ACC112 (cell line): ENCODE measurements around the gene EP300.
"Not testable (repeated sequence)": the region's sequence is repeated elsewhere in the genome, so short reads cannot be mapped to it uniquely, and the experiment has no call there.

Experiments used
- H2AFZ ChIP-seq: fragments of 200-600 bp; sonication (generic); one replicate; pipeline ENCODE4 v1.6.0; 2017; ENCODE audit warnings: antibody characterized with exemption, low read length; ENCODE audit not compliant: unreplicated experiment
- H3K27ac ChIP-seq: fragments of 200-600 bp; sonication (generic); 2 replicates; pipeline ENCODE4 v1.5.1; 2014; ENCODE audit warnings: low read depth, mild to moderate bottlenecking, antibody characterized with exemption, low read length, moderate library complexity
- H3K27me3 ChIP-seq: fragments of 200-600 bp; sonication (generic); 2 replicates; pipeline ENCODE4 v1.6.1; 2014; ENCODE audit warnings: mild to moderate bottlenecking, antibody characterized with exemption, low read length, moderate library complexity, mixed read lengths; ENCODE audit not compliant: insufficient read depth
- H3K36me3 ChIP-seq: fragments of 200-600 bp; sonication (generic); 2 replicates; pipeline ENCODE4 v1.6.1; 2016; ENCODE audit warnings: mild to moderate bottlenecking, antibody characterized with exemption, low read length, moderate library complexity, mixed read lengths; ENCODE audit not compliant: insufficient read depth
- H3K4me1 ChIP-seq: fragments of 200-600 bp; sonication (generic); one replicate; pipeline ENCODE4 v1.6.1; 2016; ENCODE audit warnings: low read length, mixed read lengths; ENCODE audit not compliant: insufficient read depth, unreplicated experiment, control insufficient read depth
- H3K4me3 ChIP-seq: fragments of 200-600 bp; sonication (generic); 2 replicates; pipeline ENCODE4 v1.5.1; 2014; ENCODE audit warnings: mild to moderate bottlenecking, low read depth, low read length
- H3K79me2 ChIP-seq: fragments of 200-600 bp; sonication (generic); one replicate; pipeline ENCODE4 v1.6.0; 2016; ENCODE audit warnings: low read length; ENCODE audit not compliant: control insufficient read depth, unreplicated experiment, insufficient read depth

The EP300 gene

GRCh38 chr22:41085842-41086241 is 6.5 kb upstream of the EP300 start:
- no peaks in the 10 kb centered on the region for H3K36me3 ChIP-seq
- H3K4me3 ChIP-seq, result no peak overlapping the region
- H2AFZ ChIP-seq, result no peak overlapping the region
- no peaks in the 10 kb centered on the region for H3K79me2 ChIP-seq
- H3K27ac ChIP-seq, result no peak overlapping the region
- H3K27me3 ChIP-seq, result no peaks in the 10 kb centered on the region
- H3K4me1 ChIP-seq, result no peaks in the 10 kb centered on the region

GRCh38 chr22:41091132-41092022 is 1.0 kb upstream of the EP300 start:
- Histone ChIP-seq H3K27me3 (no peaks in the 10 kb centered on the region), H3K36me3 (no peaks in the 10 kb centered on the region), H3K4me3 (peak overlapping the region; percentile 98), H2AFZ (peak overlapping the region; percentile 85), H3K27ac (peak overlapping the region; percentile 96), H3K4me1 (peaks cover 8% of the 10 kb centered on the region), H3K79me2 (peaks cover 41% of the 10 kb centered on the region)

- no peaks in the 10 kb centered on the region for H3K36me3 ChIP-seq
- H3K27me3 ChIP-seq, result no peaks in the 10 kb centered on the region
- peak overlapping the region; percentile 98 for H3K4me3 ChIP-seq
- H3K79me2 ChIP-seq, result peaks cover 55% of the 10 kb centered on the region
- H3K27ac ChIP-seq, result peak overlapping the region; percentile 96
- H3K4me1 ChIP-seq, result peaks cover 8% of the 10 kb centered on the region
- no peak overlapping the region for H2AFZ ChIP-seq
Measured at GRCh38 chr22:41092847-41093411, 537 bp downstream of the EP300 start.

- Histone ChIP-seq H2AFZ (no peak overlapping the region), H3K27ac (no peak overlapping the region), H3K27me3 (no peaks in the 10 kb centered on the region), H3K79me2 (peaks cover 66% of the 10 kb centered on the region), H3K36me3 (no peaks in the 10 kb centered on the region), H3K4me1 (peaks cover 8% of the 10 kb centered on the region), H3K4me3 (peak overlapping the region; percentile 98)
Measured at GRCh38 chr22:41094041-41094593, 1.7 kb downstream of the EP300 start.

- H3K36me3 ChIP-seq, result no peaks in the 10 kb centered on the region
- H3K27ac ChIP-seq, result no peak overlapping the region
- H3K4me1 ChIP-seq, result peaks cover 8% of the 10 kb centered on the region
- no peak overlapping the region for H2AFZ ChIP-seq
- peaks cover 87% of the 10 kb centered on the region for H3K79me2 ChIP-seq
- H3K27me3 ChIP-seq, result no peaks in the 10 kb centered on the region
- H3K4me3 ChIP-seq, result no peak overlapping the region
Measured at GRCh38 chr22:41096391-41096790, 4.0 kb downstream of the EP300 start.

GRCh38 chr22:41096841-41097240 is 4.4 kb downstream of the EP300 start:
- H3K27ac ChIP-seq, result no peak overlapping the region
- H3K79me2 ChIP-seq, result peaks cover 91% of the 10 kb centered on the region
- H3K27me3 ChIP-seq, result no peaks in the 10 kb centered on the region
- H3K4me1 ChIP-seq, result peaks cover 8% of the 10 kb centered on the region
- H2AFZ ChIP-seq, result no peak overlapping the region
- H3K36me3 ChIP-seq, result no peaks in the 10 kb centered on the region
- no peak overlapping the region for H3K4me3 ChIP-seq

- Histone ChIP-seq H3K79me2 (peaks cover 94% of the 10 kb centered on the region), H3K36me3 (no peaks in the 10 kb centered on the region), H3K4me1 (peaks cover 8% of the 10 kb centered on the region), H2AFZ (no peak overlapping the region), H3K27me3 (no peaks in the 10 kb centered on the region), H3K27ac (no peak overlapping the region), H3K4me3 (no peak overlapping the region)
Measured at GRCh38 chr22:41099036-41099435, 6.6 kb downstream of the EP300 start.

GRCh38 chr22:41106122-41106968 is 14.0 kb downstream of the EP300 start:
- Histone ChIP-seq H3K36me3 (no peaks in the 10 kb centered on the region), H2AFZ (no peak overlapping the region), H3K4me3 (no peak overlapping the region), H3K4me1 (no peaks in the 10 kb centered on the region), H3K27ac (peak overlapping the region; percentile 29; the same call in 1 of the 2 replicates), H3K27me3 (no peaks in the 10 kb centered on the region), H3K79me2 (peaks cover 64% of the 10 kb centered on the region)

GRCh38 chr22:41106969-41107325 is 14.6 kb downstream of the EP300 start:
- not testable (repeated sequence) for H3K36me3 ChIP-seq, H3K27me3 ChIP-seq, H2AFZ ChIP-seq, H3K4me1 ChIP-seq, H3K4me3 ChIP-seq, H3K27ac ChIP-seq
- H3K79me2 ChIP-seq, result peaks cover 60% of the 10 kb centered on the region

GRCh38 chr22:41110968-41111367 is 18.6 kb downstream of the EP300 start:
- H3K4me1 ChIP-seq, result no peaks in the 10 kb centered on the region
- H2AFZ ChIP-seq, result no peak overlapping the region
- H3K36me3 ChIP-seq, result no peaks in the 10 kb centered on the region
- peaks cover 53% of the 10 kb centered on the region for H3K79me2 ChIP-seq
- no peaks in the 10 kb centered on the region for H3K27me3 ChIP-seq
- no peak overlapping the region for H3K27ac ChIP-seq
- H3K4me3 ChIP-seq, result no peak overlapping the region
